IPS DF 4.7 (cell line): ENCODE measurements around the gene MAPK12.

Source experiments
- DNase-seq: peaks from one replicate; pipeline ENCODE4 v3.0.0-alpha.2; 2013; ENCODE audit warnings: low spot score; ENCODE audit errors: extremely low read depth

Gene MAPK12

GRCh38 chr22:50236731-50237409 lies 24.6 kb downstream of the MAPK12 start:
- DNase-seq: no peak

- DNase-seq: no peak
Measured at GRCh38 chr22:50233223-50233622, 28.3 kb downstream of the MAPK12 start.

GRCh38 chr22:50232481-50233151 lies 28.9 kb downstream of the MAPK12 start:
- DNase-seq: no peak

- DNase-seq: no peak
Measured at GRCh38 chr22:50229370-50229769, 32.1 kb downstream of the MAPK12 start.

- DNase-seq: no peak
Measured at GRCh38 chr22:50228366-50228765, 33.1 kb downstream of the MAPK12 start.

- no peak for DNase-seq
Measured at GRCh38 chr22:50227579-50228215, 33.8 kb downstream of the MAPK12 start.

GRCh38 chr22:50226875-50227165 lies 34.7 kb downstream of the MAPK12 start:
- no peak for DNase-seq

GRCh38 chr22:50226063-50226874 lies 35.2 kb downstream of the MAPK12 start:
- no peak for DNase-seq

- no peak for DNase-seq
Measured at GRCh38 chr22:50225200-50225969, 36.1 kb downstream of the MAPK12 start.

- no peak for DNase-seq
Measured at GRCh38 chr22:50224071-50224470, 37.4 kb downstream of the MAPK12 start.

- DNase-seq: no peak
Measured at GRCh38 chr22:50222508-50222907, 39.0 kb downstream of the MAPK12 start.

- no peak for DNase-seq
Measured at GRCh38 chr22:50221410-50222300, 39.8 kb downstream of the MAPK12 start.

GRCh38 chr22:50220603-50221409 lies 40.7 kb downstream of the MAPK12 start:
- no peak for DNase-seq

- DNase-seq: no peak
Measured at GRCh38 chr22:50219800-50220602, 41.5 kb downstream of the MAPK12 start.

GRCh38 chr22:50218996-50219727 lies 42.3 kb downstream of the MAPK12 start:
- DNase-seq: no peak

- no peak for DNase-seq
Measured at GRCh38 chr22:50218153-50218995, 43.1 kb downstream of the MAPK12 start.
